NCI-H460 (cell line): ENCODE data around the gene RCL1. TPM values are rescaled to one million over a fixed set of nuclear protein-coding genes. Genes with fewer than 3 reads are reported as not detected.

Experiments used
- DNase-seq: peaks from one replicate; pipeline ENCODE4 v3.0.0-alpha.2; 2016; ENCODE audit warnings: low read depth; ENCODE audit errors: extremely low read depth
- total RNA-seq: library from RNA; depleted of rRNA; stranded (reverse); fragments of >200 nt; shearing (Covaris generic); gene quantifications from 2 replicates; pipeline ENCODE4 v1.2.3, GENCODE V29; 2014

RCL1 gene
- total RNA-seq, 1 experiment from 2014 or later, result 22.1 TPM

DNA sequence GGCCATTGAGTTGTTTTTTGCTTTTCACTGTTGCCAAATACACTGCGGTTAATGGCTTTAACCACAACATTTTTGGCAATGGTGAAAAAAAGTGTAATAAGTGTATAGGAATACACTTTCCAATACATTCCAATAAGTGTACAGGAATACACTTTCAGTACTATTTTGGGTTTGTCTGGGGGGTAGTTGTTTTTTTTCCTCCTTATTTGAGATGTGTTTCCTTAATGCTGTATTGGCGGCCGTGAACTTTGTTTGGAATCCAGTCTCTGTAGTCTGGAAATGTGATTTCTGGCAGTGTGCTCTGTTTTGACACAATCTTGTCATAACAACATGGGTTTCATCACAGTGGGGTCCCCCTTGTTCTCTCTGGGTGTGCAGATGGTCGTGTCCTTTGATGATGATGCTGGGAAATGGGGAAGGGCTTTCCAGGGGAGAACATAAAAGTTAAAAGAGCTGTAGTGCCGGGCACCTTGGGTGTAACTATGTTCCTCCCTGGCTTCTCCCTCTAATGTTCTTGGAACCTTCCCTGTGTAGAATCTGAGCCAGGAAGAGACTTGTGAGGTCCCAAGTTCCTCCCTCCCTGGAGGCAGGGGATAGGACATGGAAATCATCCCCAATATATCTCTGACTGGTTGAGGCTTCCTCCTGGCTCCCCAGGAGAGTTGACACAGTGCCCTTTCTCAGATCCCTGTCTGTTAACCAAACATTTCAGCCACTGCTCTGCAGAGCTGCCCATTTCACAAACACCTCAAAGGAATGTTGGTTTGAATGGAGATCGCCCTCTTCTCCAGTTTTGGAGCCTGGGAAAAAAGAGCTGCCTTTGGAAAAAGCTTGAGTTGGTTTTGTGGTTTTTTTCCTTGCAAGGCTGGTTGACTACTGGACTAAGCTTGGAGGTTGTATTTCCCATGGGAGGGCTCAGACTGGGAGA lies 44.8 kb downstream of the RCL1 start:
- DNase-seq, result no peak

DNA sequence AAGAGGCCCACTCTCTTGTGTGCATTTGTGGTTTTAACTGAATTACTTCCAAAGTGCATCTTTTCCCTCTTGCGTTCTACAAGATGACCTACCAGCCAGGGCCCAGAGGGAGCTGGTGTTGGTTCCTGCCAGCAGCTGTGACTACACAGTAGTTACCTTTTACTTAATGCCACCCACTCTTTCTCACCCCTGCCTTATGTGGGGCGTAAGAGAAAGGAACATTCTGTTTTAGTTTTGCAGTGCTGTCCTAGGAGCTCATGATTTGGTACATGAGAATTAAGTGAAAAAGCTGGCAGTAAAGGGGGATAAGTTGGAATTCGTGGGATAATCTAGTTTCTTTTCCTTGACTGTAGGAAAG lies 45.4 kb downstream of the RCL1 start:
- no peak for DNase-seq

DNA sequence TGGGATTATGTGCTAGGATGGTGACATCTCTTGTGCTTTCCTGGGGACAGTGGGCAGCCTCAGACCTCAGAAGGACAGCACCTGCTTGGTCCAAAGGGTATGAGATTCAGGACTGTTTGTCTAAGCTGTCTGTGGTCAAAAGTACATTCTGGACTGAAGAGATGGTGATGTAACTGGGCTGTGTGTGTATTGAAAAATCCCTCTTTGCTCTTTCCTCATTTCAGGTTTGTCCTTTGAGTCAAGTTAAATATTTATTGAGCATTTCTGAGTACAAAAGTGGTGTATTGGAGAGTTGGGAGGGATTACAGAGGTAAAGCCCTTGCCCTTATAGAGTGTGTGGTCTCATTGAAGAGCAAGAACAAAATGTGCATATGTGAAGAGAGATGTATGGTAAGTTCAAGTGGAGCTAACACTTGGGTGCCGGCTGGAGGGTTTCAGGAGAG lies 46.7 kb downstream of the RCL1 start:
- DNase-seq, result no peak

DNA sequence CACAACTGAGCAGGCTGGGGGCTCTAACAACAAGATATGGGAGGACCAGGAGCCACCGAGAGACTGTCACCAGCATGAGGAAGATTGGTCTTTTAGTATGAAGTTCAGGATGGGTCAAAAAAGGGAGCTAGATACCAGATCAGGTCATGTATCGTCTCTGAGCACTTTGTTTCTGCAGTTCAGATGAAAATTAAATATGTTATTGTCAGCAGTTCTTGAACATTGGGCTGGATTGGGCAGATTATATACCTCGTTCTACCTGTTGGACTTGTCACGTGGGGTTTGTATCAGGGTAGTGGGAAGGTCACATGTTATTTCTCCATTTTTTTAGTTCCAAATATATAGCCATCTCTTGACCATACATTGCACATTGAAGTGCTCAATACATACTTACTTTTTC lies 47.3 kb downstream of the RCL1 start:
- no peak for DNase-seq

DNA sequence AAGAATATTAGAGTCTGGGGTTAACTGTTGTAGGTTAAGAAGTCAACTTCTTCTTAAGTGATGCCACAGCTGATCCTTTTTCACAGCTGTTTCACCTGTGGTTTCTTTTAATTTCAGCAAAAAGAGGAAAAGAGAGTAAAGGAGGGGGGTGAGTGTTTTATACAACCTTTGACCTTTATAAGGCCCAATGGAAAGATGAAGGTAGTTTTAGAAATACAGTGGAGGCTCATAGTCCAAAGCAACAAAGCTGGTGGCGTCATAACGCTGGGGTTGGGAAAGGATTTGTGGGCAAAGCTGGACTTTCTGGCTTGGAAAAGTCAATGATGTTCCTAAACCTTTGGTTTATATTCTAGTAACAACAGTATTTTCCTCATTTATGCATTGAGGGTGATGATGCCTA lies 49.5 kb downstream of the RCL1 start:
- no peak for DNase-seq

DNA sequence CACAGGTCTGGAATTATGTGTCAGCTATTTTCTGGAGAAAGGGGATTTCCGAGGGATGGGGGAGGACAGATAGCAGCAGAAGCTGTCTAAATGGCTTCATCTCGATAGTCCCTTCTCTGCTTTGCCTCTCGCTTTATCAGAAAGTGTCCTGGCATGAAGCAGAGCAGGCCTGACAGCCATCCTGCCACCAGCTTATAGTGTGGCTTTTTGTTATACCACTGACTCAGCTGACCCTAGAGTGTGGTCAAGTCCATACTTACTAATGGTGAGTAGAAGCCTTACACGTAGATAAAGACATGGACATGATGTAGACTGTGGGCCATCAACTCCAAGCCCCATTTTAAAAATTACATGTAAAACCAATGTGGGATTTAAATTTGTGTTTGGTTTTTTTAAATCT lies 50.0 kb downstream of the RCL1 start:
- no peak for DNase-seq

DNA sequence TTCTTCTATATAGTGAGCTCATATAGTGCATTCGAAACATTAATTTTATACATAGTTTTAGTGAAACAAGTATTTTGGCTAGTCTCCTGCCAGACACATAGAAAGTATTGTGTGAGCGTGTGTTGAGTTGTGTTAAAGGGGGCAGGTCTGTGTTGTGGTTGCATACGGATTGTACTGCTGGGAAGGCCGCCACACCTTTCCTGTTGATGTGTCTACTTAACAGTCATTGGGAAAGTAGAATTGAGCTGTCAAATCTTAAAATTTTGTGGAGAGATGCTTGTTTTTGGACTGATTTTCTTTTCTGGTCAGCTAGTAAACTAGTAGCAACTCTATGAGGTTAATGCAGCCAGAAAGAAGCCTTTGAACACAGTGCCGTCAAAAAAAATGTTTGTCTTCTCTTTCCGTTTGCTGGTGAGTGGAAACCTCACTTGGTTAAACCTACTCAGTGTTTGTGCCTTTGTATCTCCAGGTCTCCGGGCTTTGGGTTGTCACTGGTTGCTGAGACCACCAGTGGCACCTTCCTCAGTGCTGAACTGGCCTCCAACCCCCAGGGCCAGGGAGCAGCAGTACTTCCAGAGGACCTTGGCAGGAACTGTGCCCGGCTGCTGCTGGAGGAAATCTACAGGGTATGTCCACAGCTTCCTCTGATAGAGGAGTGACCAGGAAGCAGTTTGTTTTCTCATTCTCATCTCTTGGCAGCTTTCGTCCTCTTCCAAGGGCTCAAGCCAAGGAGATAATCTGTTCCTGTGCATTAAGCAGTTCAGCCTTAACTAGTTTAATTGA lies 51.5 kb downstream of the RCL1 start:
- no peak for DNase-seq

DNA sequence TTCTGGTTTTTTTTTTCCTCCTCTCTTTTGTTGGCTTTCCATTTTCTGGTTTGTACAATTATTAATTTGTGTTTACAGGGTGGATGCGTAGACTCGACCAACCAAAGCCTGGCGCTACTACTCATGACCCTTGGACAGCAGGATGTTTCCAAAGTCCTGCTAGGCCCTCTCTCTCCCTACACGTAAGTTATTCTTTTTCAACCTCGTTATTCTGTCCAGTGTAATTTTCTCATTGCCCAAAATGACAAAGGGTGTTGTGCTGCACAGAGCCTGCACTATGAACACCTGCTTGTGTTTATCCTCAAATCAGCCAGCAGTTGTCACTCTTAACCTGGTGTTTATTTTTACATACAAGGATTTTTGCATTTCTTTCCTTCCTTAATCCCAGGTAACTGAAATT lies 56.6 kb downstream of the RCL1 start:
- DNase-seq, result no peak

DNA sequence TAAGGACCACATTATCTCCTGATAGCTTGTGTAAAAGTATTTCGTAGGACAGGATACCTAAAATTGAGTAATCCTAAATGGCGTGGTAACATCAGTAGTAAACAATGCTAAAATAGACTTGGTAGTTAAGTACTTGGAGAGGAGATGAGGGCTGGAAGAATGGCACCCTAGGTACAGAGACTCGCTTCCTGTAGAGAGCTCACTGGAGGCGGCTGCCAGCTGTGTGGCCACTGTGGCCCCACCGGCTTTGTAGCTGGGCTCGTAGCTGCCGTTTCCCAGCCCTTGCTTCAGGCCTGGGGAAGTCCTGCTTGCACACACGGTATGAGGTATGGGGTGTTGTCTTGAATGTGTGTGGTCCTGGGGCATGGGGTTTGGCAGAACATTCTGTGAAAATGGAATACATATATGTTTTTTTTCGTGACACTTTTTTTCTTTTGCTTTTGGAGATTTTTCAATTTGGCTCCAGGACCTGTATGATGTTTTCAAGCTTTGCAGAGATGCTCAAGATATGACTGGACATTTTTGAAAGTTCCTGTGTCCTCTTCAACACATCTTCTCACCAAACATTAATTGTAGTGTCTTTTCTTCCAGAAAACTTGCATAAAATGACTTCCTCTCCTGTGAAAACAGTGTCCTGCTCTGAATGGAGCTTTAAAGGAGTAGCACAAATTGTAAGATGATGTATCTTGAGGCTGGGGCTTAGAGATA lies 58.0 kb downstream of the RCL1 start:
- no peak for DNase-seq

DNA sequence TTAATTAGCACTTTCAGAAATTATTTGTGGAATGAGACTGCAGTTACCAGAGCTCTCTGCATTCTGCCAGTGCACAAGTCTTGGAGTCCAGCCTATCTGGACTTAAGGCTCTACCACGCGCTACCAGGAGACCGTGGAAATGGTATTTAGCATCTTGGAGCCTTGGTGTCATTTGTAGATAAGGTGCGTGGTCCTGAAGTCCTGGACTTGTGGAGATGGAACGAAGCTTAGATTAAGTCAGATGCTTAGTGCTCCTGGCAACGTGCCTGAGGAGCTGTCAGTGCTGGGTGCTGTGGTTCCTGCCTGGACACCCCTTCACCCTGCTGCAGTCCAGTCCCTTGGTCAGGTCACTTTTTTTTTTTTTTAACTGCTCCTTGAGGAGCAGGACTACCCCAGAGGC lies 59.7 kb downstream of the RCL1 start:
- DNase-seq, result no peak

DNA sequence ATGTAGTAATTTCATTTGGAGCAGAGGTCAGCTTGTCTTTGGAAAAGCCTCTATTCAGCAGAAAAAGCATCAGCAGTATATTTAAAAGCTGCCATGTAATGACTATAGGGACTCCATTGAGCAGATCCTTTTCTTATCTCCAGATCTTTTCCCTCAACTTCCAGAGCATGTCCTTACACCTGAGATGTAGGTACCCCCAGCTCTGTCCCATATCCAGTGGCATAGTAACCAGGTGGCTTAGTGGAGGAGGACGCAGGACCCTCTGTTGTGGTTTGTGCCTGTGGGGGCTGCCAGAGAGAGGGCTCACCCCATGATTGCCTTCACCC lies 61.5 kb downstream of the RCL1 start:
- DNase-seq, result no peak

DNA sequence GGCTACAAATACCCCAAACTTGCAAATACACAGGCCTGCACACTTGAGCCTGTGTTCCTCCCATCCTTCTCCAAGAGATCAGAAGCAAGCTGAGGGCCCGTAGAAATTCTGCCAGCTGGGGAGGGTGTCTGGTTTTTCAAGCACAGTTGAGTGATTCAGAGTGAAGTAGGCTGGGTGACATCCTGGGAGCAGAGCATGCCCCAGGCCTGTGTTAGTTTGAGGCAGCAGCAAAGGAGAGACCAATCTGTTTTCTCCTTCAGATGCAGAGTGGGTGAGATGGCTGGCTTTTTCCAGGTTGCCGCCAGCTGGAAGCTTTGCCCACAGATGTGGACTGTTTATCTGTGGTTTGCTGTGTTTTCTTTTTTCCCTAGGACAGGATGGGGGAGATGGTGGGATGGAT lies 63.1 kb downstream of the RCL1 start:
- DNase-seq, result no peak

DNA sequence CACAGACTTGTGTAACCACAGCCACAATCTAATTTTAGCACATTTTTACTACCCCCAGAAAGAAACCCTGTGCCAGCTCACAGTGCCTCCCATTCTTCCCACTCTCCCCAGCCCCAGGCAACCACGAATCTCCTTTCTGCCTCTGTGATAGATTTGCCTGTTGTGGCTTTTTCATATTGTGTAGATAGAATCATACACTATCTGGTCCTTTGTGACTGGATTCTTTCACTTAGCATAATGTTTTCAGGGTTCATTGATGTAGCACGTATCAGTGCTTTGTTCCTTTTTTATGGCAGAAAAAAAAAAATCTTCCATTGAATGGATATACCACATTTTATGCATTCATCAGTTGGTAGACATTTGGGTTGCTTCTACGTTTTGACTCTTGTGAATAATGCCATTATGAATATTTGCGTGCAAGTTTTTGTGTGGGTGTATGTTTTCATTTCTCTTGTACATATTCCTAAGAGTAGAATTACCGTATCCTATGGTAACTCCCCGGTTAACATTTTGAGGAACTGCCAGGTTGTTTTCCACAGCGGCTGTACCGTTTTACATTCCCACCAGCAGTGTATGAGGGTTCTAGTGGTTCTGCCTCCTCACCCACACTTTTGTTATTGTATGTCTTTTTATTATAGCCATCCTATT lies 64.5 kb downstream of the RCL1 start:
- no peak for DNase-seq

DNA sequence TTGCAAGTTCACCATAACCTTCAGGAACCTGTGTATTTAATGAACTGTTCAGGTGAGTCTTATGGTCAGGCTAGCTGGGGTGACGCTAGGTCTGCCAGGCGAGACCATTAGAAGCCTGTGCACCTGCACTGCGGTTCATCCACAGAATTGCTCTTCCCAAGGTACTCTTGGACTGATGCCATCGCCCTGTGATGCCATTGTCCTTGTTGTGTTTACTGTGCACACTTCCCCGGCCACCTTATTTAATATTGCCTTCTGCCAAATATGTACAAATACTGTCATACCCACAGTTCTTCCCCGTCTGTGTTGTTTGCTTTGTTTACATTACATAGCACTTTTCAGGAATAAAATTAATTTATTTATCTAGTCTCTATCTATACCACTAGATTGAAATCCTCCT lies 66.3 kb downstream of the RCL1 start:
- no peak for DNase-seq

DNA sequence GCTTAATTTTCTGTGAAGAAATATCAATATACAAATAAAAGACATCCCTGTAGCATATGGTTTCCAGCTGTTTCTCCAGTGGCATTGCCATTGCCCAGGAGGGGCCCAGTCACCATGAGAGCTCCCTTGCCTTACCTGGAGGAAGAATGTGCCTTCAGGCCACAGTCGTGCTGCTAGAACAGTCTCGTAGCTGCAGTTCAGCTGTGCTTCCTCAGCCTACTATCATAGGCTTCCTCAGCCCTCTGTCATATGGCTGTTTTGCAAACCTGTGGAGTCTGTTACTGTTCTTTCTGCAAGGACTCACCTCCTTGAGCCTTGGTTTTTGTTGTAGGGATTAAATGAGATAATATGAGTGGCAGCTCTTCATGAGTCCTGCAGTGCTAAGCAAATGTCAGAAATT lies 67.6 kb downstream of the RCL1 start:
- DNase-seq, result no peak

DNA sequence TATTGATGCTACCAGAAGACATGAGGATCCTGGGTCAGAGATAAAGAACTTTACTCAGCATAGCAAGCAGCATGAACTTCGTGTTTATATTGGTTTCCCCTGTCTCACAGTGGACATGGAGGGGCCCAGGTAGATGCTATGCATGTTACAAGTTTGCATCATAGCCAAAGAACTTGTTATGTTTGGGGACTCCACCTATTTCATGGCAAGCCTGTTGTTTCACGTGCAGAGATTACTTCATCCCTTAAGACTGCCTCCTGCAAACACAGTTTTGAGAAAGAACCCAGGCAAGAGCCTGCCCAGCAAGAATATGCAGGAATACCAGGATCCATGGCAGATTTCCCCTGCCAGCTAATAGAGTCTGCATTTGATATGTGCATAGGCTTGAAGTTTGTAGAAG lies 68.4 kb downstream of the RCL1 start:
- no peak for DNase-seq

DNA sequence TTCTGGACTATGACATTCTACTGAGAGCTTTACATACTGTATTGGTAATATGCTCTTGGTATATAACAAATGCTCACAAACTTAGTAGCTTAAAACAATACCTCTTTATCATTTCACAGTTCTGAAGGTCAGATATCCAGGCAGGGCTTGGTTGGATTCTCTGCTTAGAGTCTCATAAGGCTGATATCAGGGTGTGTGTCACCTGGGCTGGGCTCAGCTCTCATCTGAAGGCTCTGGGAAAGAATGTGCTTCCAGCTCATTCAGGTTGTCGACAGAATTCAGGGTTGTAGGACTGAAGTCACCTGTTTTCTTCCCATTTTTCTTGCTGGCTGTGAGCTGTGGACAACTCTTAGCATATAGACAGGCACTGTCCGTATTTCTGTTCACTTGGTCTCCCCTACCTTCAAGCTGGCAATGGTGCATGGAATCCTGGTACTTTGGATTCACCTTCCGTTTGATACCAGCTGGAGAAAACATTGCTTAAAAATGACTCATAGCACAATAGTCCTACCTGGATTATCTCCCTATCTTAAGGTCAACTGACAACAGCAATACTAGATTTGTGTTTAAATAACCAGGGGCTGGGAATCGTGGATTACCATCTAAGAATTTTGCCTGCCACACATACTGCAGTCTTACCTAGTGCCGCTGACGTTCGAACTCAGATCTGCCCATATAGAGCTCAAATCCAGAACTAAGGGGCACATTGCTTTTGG lies 69.2 kb downstream of the RCL1 start:
- DNase-seq, result no peak

DNA sequence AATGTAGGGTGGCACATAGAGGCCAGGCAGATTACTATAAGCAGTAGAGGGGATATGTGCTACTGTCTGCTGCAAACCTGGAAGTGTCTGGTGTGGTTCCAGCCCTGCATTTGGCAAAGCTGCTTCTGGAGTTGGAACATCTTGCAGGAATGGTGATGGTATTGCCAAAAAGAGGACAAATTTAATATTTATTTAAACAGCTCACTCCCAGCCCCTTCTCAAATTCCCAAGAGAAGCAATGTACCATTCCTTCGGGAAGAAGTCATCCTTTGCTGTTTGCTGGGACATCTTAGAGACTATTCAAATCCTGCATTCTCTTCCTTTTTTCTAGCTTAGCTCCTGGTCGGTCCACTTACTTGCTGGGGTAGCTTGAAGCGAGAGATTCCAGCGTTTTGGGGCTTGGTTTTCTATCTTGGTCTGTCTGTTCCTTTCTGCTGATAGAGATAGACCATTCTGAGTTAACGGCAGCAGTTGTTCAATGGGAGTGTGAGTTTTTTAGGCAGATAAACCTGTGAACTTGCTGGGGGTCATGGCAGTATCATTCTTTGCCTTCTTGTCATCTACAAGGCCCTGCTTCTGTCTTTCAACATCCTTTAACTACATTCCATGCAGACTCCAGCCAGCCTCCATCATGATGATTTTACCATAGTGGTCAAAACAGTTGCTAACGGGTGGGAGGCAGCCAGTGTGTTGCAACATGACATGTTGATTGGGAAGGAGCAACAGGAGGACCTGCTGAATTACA lies 69.9 kb downstream of the RCL1 start:
- no peak for DNase-seq

DNA sequence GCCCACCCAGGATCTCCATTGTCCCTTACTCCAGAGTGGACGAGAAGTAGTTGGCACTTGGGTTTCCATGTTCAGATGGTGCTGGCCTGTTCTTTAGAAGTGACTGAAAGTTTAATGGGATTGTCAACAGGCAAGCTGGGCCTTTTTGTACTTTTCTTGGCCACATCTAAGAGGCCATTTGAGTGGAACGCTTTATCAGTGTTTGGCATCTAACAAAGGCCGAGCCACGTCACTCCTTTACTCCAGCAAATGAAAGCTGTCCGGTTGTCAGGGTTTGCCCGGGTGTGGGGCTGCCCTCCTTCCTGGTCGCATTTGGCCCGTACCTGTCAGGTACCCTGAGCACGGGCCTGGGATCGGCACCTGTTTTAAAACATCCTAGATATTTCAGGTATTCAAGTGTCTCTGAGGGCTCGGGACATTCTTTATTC lies 71.5 kb downstream of the RCL1 start:
- no peak for DNase-seq

DNA sequence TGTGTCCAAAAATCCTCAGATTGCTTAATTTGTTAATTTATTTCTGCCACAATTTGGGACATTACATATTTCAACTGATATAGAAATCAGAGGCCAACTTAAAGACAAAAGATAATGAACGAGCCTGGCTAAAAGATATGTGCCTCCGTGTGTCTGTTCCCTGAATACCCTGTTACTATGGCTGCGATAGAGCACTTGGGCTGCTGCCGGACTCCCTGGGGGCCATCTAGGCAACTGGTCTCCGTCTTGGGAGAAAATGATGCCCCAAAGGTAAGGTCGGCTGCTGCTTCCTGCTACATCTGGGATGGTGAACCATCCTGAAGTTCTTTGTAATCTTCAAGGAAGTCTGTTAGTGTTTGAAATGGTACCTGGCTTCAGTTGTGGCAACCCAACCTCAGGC lies 72.0 kb downstream of the RCL1 start:
- DNase-seq, result no peak
